GM23248 (cell line): ENCODE measurements around the gene PSMA5. TPM values are rescaled to one million over a fixed set of nuclear protein-coding genes. Genes with fewer than 3 reads are reported as not detected.

Source experiments
- DNase-seq: peaks from one replicate; pipeline ENCODE4 v3.0.0-alpha.2; 2015
- H2AFZ ChIP-seq: fragments of 200-600 bp; sonication (generic); 2 replicates; pipeline ENCODE4 v1.6.1; 2016; ENCODE audit warnings: antibody characterized with exemption
- H3F3A ChIP-seq: fragments of 200-600 bp; sonication (generic); 2 replicates; pipeline ENCODE4 v1.6.1; 2016; ENCODE audit warnings: mild to moderate bottlenecking, antibody characterized with exemption, mixed run types; ENCODE audit not compliant: insufficient read depth
- H3K27ac ChIP-seq: fragments of 200-600 bp; sonication (generic); 2 replicates; pipeline ENCODE4 v1.5.1; 2016; ENCODE audit warnings: mild to moderate bottlenecking
- H3K27me3 ChIP-seq: fragments of 200-600 bp; sonication (generic); replicated peaks from 2 replicates; pipeline ENCODE4 v1.6.1; 2016; ENCODE audit warnings: mild to moderate bottlenecking; ENCODE audit not compliant: insufficient read depth
- H3K36me3 ChIP-seq: fragments of 200-600 bp; sonication (generic); 2 replicates; pipeline ENCODE4 v1.6.1; 2016; ENCODE audit warnings: low read depth, mild to moderate bottlenecking
- H3K4me1 ChIP-seq: fragments of 200-600 bp; sonication (generic); 2 replicates; pipeline ENCODE4 v1.6.1; 2016; ENCODE audit warnings: mild to moderate bottlenecking; ENCODE audit not compliant: insufficient read depth
- H3K4me2 ChIP-seq: fragments of 200-600 bp; sonication (generic); one replicate; pipeline ENCODE4 v1.6.1; 2016; ENCODE audit warnings: mild to moderate bottlenecking; ENCODE audit not compliant: unreplicated experiment
- H3K4me3 ChIP-seq: fragments of 200-600 bp; sonication (generic); 2 replicates; pipeline ENCODE4 v1.5.1; 2016; ENCODE audit warnings: mild to moderate bottlenecking
- H3K79me2 ChIP-seq: fragments of 200-600 bp; sonication (generic); 2 replicates; pipeline ENCODE4 v1.6.1; 2016; ENCODE audit warnings: mild to moderate bottlenecking; ENCODE audit not compliant: insufficient read depth
- H3K9ac ChIP-seq: fragments of 200-600 bp; sonication (generic); 2 replicates; pipeline ENCODE4 v1.6.1; 2016; ENCODE audit warnings: mild to moderate bottlenecking
- H3K9me2 ChIP-seq: fragments of 200-600 bp; sonication (generic); 2 replicates; pipeline ENCODE4 v1.6.1; 2016; ENCODE audit warnings: mixed run types, mild to moderate bottlenecking, moderate library complexity; ENCODE audit not compliant: insufficient read depth
- H3K9me3 ChIP-seq: fragments of 200-600 bp; sonication (generic); one replicate; pipeline ENCODE4 v1.6.1; 2017; ENCODE audit warnings: low read depth
- H4K20me1 ChIP-seq: fragments of 200-600 bp; sonication (generic); 2 replicates; pipeline ENCODE4 v1.6.0; 2016; ENCODE audit not compliant: insufficient read depth
- EZH2 ChIP-seq: fragments of 200-600 bp; sonication (generic); IDR thresholded peaks from 2 replicates; pipeline ENCODE4 v1.6.1; 2018; ENCODE audit warnings: antibody characterized with exemption, mild to moderate bottlenecking; ENCODE audit not compliant: insufficient read depth, poor library complexity, severe bottlenecking
- EZH2phosphoT487 ChIP-seq: fragments of 200-600 bp; sonication (generic); IDR thresholded peaks from 2 replicates; pipeline ENCODE4 v1.6.1; 2018; ENCODE audit warnings: antibody characterized with exemption, moderate library complexity, mild to moderate bottlenecking, low read depth; ENCODE audit not compliant: insufficient read depth
- WGBS, 2 experiments: methylation state at CpG; one replicate each; pipeline ENCODE4 v1.1.6; 2015 to 2017; ENCODE audit warnings: low lambda C conversion rate in 2 of 2, low coverage in 1 of 2; ENCODE audit errors: missing lambda C conversion rate in 2 of 2; 5-methylcytosine and 5-hydroxymethylcytosine counted together
- in situ Hi-C: fragments of 300-500 bp; cut with MboI; formaldehyde crosslinking; loops from 2 replicates; pipeline ENCODE4 v1.15.0; 2020
- polyA plus RNA-seq: library from polyadenylated mRNA; unstranded; fragments of >200 nt; fragmentation: Nextera tagmentation; extraction: Ambion mirVana; gene quantifications from 2 replicates; pipeline ENCODE4 v1.2.1, GENCODE V29; 2016
- total RNA-seq: library from RNA; depleted of rRNA; stranded (reverse); fragments of >200 nt; shearing (Covaris generic); gene quantifications from 2 replicates; pipeline ENCODE4 v1.2.3, GENCODE V29; 2014

Gene PSMA5
- total and polyA plus RNA-seq, 2 experiments from 2014 or later: 53.7 to 94.5 TPM

DNA sequence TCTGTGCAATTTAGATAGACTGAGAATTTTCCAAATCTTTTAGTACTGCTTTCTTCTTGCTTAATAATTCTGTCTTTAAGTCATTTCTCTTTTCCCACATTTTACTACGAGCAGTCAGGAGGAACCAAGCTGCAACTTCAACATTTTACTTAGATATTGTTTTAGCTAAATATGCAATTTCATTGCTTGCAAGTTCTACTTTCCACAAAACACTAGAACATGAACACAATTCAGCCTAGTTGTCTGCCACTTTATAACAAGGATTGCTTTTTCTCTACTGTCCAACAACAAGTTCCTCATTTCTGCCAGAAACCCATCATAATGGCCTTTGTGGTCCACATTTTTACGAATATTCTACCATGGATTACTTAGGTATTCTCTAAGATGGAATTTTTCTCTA, 65.2 kb downstream of the PSMA5 start:
- TF ChIP-seq EZH2phosphoT487 (no peak), EZH2 (no peak)
- H3K9ac ChIP-seq: no peak overlapping the region
- no peaks in the 10 kb centered on the region for H3K27me3 ChIP-seq
- H3K4me1 ChIP-seq: peaks cover 12% of the 10 kb centered on the region
- H3K4me3 ChIP-seq: no peak overlapping the region
- no peaks in the 10 kb centered on the region for H3K36me3 ChIP-seq
- no peaks in the 10 kb centered on the region for H3K79me2 ChIP-seq
- H3F3A ChIP-seq: 0 out of 2 replicates have a peak, but pooled peaks cover 5% of the 10 kb centered on the region
- H3K9me2 ChIP-seq: no peaks in the 10 kb centered on the region
- H2AFZ ChIP-seq: no peak overlapping the region
- DNase-seq: no peak
- no peak overlapping the region for H3K27ac ChIP-seq
- H3K4me2 ChIP-seq: peak overlapping the region; percentile 35
- H3K9me3 ChIP-seq: no peaks in the 10 kb centered on the region
- 92 to 97% methylated on average over 2 of the region's 2 CpGs for WGBS, 2 experiments
- in situ Hi-C loops: no loop called here
- H4K20me1 ChIP-seq: no peaks in the 10 kb centered on the region

DNA sequence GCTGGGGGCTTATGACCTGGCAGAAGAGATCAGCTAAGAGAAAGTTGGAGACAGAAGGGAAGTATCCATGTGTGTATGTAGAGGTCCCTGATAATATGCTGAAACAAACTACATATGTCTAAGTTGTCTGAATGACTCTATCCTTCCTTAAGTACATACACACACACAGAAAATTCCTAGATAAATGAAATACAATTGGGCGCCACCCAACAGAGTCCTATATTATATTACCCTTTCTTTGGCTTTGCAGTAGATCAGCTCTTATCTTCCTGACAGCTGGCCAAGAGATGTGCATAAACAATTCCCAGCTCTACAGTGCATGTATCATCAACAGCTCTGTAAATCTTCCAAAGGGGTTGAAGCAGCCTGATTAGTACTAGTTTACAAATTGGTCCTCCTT, 68.6 kb downstream of the PSMA5 start:
- DNase-seq: no peak
- no peaks in the 10 kb centered on the region for H3K9me2 ChIP-seq

DNA sequence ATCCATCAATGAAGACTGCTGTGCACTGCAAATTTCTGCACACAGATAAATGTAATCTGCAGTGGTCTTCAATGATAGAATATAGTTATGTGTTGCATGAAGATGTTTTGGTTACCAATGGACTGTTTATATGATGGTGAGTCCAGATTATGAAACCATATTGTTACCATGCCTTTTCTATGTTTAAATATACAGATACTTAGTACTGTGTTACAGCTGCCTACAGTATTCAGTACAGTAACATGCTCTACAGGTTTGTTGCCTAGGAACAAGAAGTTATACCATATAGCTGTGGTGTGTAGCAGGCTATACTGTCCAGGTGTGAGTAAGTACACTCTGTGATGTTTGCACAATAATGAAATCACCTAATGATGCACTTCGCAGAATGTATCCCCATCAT, 69.3 kb downstream of the PSMA5 start:
- no peaks in the 10 kb centered on the region for H4K20me1 ChIP-seq
- no peaks in the 10 kb centered on the region for H3K27me3 ChIP-seq
- DNase-seq: no peak
- 94 to 95% methylated on average over 1 of the region's 1 CpG for whole genome bisulfite sequencing, 2 experiments
- no peak overlapping the region for H3K9ac ChIP-seq
- no peaks in the 10 kb centered on the region for H3K9me3 ChIP-seq
- H3K4me1 ChIP-seq: peaks cover 10% of the 10 kb centered on the region
- no peak for TF ChIP-seq EZH2phosphoT487
- no peak overlapping the region for H3K4me3 ChIP-seq
- no peak overlapping the region for H3K27ac ChIP-seq
- H3K79me2 ChIP-seq: no peaks in the 10 kb centered on the region
- 0 out of 2 replicates have a peak, but pooled peaks cover 5% of the 10 kb centered on the region for H3F3A ChIP-seq
- H3K36me3 ChIP-seq: no peaks in the 10 kb centered on the region
- no peaks in the 10 kb centered on the region for H3K9me2 ChIP-seq
- no peak overlapping the region for H3K4me2 ChIP-seq
- H2AFZ ChIP-seq: no peak overlapping the region
- in situ Hi-C loops: no loop called here

More for the DNA sequence above, 68.6 kb downstream of the PSMA5 start:
- WGBS, 2 experiments: 94 to 100% methylated on average over 1 of the region's 1 CpG
- no peaks in the 10 kb centered on the region for H3K9me3 ChIP-seq
- H3F3A ChIP-seq: 0 out of 2 replicates have a peak, but pooled peaks cover 5% of the 10 kb centered on the region
- no peak overlapping the region for H2AFZ ChIP-seq
- no peaks in the 10 kb centered on the region for H3K36me3 ChIP-seq
- no peak overlapping the region for H3K27ac ChIP-seq
- no peaks in the 10 kb centered on the region for H3K27me3 ChIP-seq
- no peaks in the 10 kb centered on the region for H3K79me2 ChIP-seq
- H3K4me3 ChIP-seq: no peak overlapping the region
- H3K4me2 ChIP-seq: no peak overlapping the region
- H3K4me1 ChIP-seq: peaks cover 12% of the 10 kb centered on the region
- in situ Hi-C loops: no loop called here
- H4K20me1 ChIP-seq: no peaks in the 10 kb centered on the region
- H3K9ac ChIP-seq: no peak overlapping the region
- TF ChIP-seq EZH2 (no peak), EZH2phosphoT487 (no peak)

DNA sequence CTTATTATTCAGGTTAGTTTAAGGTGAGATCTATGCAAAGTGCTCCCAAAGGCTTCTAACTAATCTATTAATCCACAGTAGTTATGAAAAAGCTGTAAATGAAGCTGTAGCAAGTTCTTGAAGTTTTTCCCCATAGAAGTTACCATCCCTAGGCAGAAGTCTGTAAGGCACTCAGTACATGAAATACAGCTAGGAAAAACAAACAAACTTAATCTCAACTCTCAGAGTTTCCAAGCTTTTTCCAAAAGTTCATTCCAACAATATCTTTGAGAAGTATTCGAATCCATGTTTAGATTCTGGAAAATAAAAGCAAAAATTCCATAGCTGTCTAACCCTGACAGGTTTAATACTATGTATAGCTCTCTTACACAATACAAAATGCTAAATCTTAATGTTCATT, 69.7 kb downstream of the PSMA5 start:
- Histone ChIP-seq H3K9ac (no peak overlapping the region), H3K27me3 (no peaks in the 10 kb centered on the region), H2AFZ (no peak overlapping the region), H3K4me1 (peaks cover 6% of the 10 kb centered on the region), H3K79me2 (no peaks in the 10 kb centered on the region), H3K4me3 (no peak overlapping the region), H4K20me1 (no peaks in the 10 kb centered on the region), H3K4me2 (no peak overlapping the region), H3K9me2 (no peaks in the 10 kb centered on the region), H3K9me3 (no peaks in the 10 kb centered on the region), H3K36me3 (no peaks in the 10 kb centered on the region), H3F3A (0 out of 2 replicates have a peak, but pooled peaks cover 5% of the 10 kb centered on the region), H3K27ac (no peak overlapping the region)
- no peak for TF ChIP-seq EZH2phosphoT487
- no peak for TF ChIP-seq EZH2
- no peak for DNase-seq
- WGBS, 2 experiments: 46 to 60% methylated on average over 1 of the region's 1 CpG
- in situ Hi-C loops: no loop called here

DNA sequence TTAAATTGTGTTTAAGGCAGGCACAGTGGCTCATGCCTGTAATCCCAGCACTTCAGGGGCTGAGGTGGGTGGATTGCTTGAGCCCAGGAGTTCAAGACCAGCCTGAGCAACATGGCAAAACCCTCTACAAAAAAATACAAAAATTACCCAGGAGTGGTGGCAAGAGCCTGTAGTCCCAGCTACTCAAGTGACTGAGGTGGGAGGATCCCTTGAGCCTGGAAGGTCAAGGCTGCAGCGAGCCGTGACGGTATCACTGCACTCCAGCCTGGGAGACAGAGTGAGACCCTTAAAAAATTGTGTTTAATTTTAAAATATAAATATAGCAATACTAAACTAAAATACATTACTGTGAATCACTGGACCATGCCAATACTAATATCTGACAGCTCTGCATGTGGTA, 71.3 kb downstream of the PSMA5 start:
- Histone ChIP-seq H3K4me3 (no peak overlapping the region), H2AFZ (no peak overlapping the region), H3K4me2 (no peak overlapping the region), H4K20me1 (no peaks in the 10 kb centered on the region), H3F3A (no peaks in the 10 kb centered on the region), H3K9ac (no peak overlapping the region), H3K9me3 (no peaks in the 10 kb centered on the region), H3K27me3 (no peaks in the 10 kb centered on the region), H3K4me1 (no peaks in the 10 kb centered on the region), H3K27ac (no peak overlapping the region), H3K79me2 (no peaks in the 10 kb centered on the region), H3K9me2 (no peaks in the 10 kb centered on the region), H3K36me3 (no peaks in the 10 kb centered on the region)
- 98 to 100% methylated on average over 3 of the region's 3 CpGs for WGBS, 2 experiments
- TF ChIP-seq EZH2: no peak
- TF ChIP-seq EZH2phosphoT487: no peak
- in situ Hi-C loops: no loop called here
- DNase-seq: no peak
